IMR-90 (cell line): ENCODE measurements around the gene ALDH7A1. TPM values are rescaled to one million over a fixed set of nuclear protein-coding genes. Genes with fewer than 3 reads are reported as not detected.
"Not testable (repeated sequence)": the region's sequence is repeated elsewhere in the genome, so short reads cannot be mapped to it uniquely, and the experiment has no call there.

ENCODE experiments used
- ATAC-seq: fragments of 200-7000 bp; cut with Tn5 transposase; 2 replicates; pipeline ENCODE4 v1.9.1; 2020; ENCODE audit warnings: low read depth, mild to moderate bottlenecking, moderate library complexity
- BruUV-seq: library from RNA; stranded (reverse); fragments of 400-500 nt; replicated peaks from 2 replicates; lab custom pipeline; 2021; lab: Mats Ljungman, UMichigan
- CTCF ChIA-PET: fragments of 300-600 bp; formaldehyde crosslinking; extraction: SDS; loops from one replicate; lab custom pipeline; 2021; ENCODE audit warnings: antibody characterized with exemption; lab: Yijun Ruan, JAX
- POLR2A ChIA-PET: fragments of 300-600 bp; sonication (Branson Sonifier 250); formaldehyde crosslinking; loops from one replicate; lab custom pipeline; 2022; ENCODE audit warnings: antibody characterized with exemption; ENCODE audit not compliant: unreplicated experiment; lab: Charles Lee
- DNase-seq: peaks from one replicate; pipeline ENCODE4 v3.0.0; 2013
- H2AFZ ChIP-seq: replicated peaks from 2 replicates; pipeline ENCODE3; 2013; ENCODE audit warnings: low read length, mild to moderate bottlenecking; ENCODE audit not compliant: poor library complexity
- H2AK5ac ChIP-seq: 2 replicates; pipeline ENCODE4 v1.6.1; 2013; ENCODE audit warnings: low read depth, low read length, inconsistent platforms
- H2AK9ac ChIP-seq: replicated peaks from 2 replicates; pipeline ENCODE3; 2013; ENCODE audit warnings: mild to moderate bottlenecking, low read depth, low read length, moderate library complexity; ENCODE audit not compliant: poor library complexity
- H2BK120ac ChIP-seq: 2 replicates; pipeline ENCODE4 v1.6.1; 2013; ENCODE audit warnings: low read depth, low read length, inconsistent platforms
- H2BK15ac ChIP-seq: 3 replicates; pipeline ENCODE4 v1.6.1; 2013; ENCODE audit warnings: low read depth, low read length, inconsistent platforms
- H2BK20ac ChIP-seq: 2 replicates; pipeline ENCODE4 v1.6.1; 2013; ENCODE audit warnings: low read depth, mild to moderate bottlenecking, inconsistent platforms, low read length, moderate library complexity
- H2BK5ac ChIP-seq: 2 replicates; pipeline ENCODE4 v1.6.1; 2013; ENCODE audit warnings: mild to moderate bottlenecking, low read depth, low read length, inconsistent platforms; ENCODE audit not compliant: poor library complexity, severe bottlenecking
- H3K14ac ChIP-seq: replicated peaks from 2 replicates; pipeline ENCODE4 v1.6.1; 2013; ENCODE audit warnings: low read depth, low read length, inconsistent platforms
- H3K18ac ChIP-seq: 2 replicates; pipeline ENCODE4 v1.6.1; 2013; ENCODE audit warnings: low read depth, low read length, control low read depth
- H3K23ac ChIP-seq: 2 replicates; pipeline ENCODE4 v1.6.1; 2013; ENCODE audit warnings: low read depth, low read length, inconsistent platforms
- H3K27ac ChIP-seq: 2 replicates; pipeline ENCODE4 v1.5.1; 2013; ENCODE audit warnings: mild to moderate bottlenecking, control low read depth, low read length; ENCODE audit not compliant: insufficient read depth
- H3K27me3 ChIP-seq: 2 replicates; pipeline ENCODE4 v1.6.1; 2013; ENCODE audit warnings: low read length; ENCODE audit not compliant: control insufficient read depth, insufficient read depth
- H3K36me3 ChIP-seq: 2 replicates; pipeline ENCODE4 v1.6.1; 2013; ENCODE audit warnings: low read length, mixed read lengths; ENCODE audit not compliant: control insufficient read depth, insufficient read depth
- H3K4ac ChIP-seq: 2 replicates; pipeline ENCODE4 v1.6.1; 2013; ENCODE audit warnings: low read depth, low read length, inconsistent platforms
- H3K4me1 ChIP-seq: 2 replicates; pipeline ENCODE4 v1.6.1; 2013; ENCODE audit warnings: low read length, mixed read lengths; ENCODE audit not compliant: control insufficient read depth, insufficient read depth
- H3K4me2 ChIP-seq: 2 replicates; pipeline ENCODE4 v1.6.1; 2013; ENCODE audit warnings: low read depth, mild to moderate bottlenecking, control low read depth, low read length, moderate library complexity
- H3K4me3 ChIP-seq: 2 replicates; pipeline ENCODE4 v1.5.1; 2013; ENCODE audit warnings: low read depth, mild to moderate bottlenecking, control low read depth, low read length, moderate library complexity; ENCODE audit not compliant: insufficient read depth
- H3K56ac ChIP-seq: 2 replicates; pipeline ENCODE4 v1.6.1; 2013; ENCODE audit warnings: low read length, inconsistent platforms; ENCODE audit not compliant: insufficient read depth; ENCODE audit errors: extremely low read depth
- H3K79me1 ChIP-seq, 2 experiments: 2 replicates each; pipeline ENCODE4 v1.6.1; 2013; ENCODE audit warnings: low read length in 2 of 2, inconsistent platforms in 1 of 2, low read depth in 1 of 2
- H3K9ac ChIP-seq: 2 replicates; pipeline ENCODE4 v1.6.1; 2013; ENCODE audit warnings: low read depth, low read length, control low read depth
- H3K9me1 ChIP-seq: 2 replicates; pipeline ENCODE4 v1.6.1; 2013; ENCODE audit warnings: low read length, inconsistent platforms; ENCODE audit not compliant: insufficient read depth
- H3K9me3 ChIP-seq: 2 replicates; pipeline ENCODE4 v1.6.1; 2013; ENCODE audit warnings: low read length; ENCODE audit not compliant: control insufficient read depth, insufficient read depth
- H4K20me1 ChIP-seq: 2 replicates; pipeline ENCODE4 v1.6.1; 2013; ENCODE audit warnings: low read length, inconsistent platforms; ENCODE audit not compliant: insufficient read depth
- H4K5ac ChIP-seq: 2 replicates; pipeline ENCODE4 v1.6.1; 2013; ENCODE audit warnings: mild to moderate bottlenecking, low read depth, low read length, control low read depth
- H4K8ac ChIP-seq, 2 experiments: 2 replicates each; pipeline ENCODE4 v1.6.1; 2013; ENCODE audit warnings: low read depth in 2 of 2, low read length in 2 of 2, control low read depth in 1 of 2, inconsistent platforms in 1 of 2
- H4K91ac ChIP-seq: 2 replicates; pipeline ENCODE4 v1.6.1; 2013; ENCODE audit warnings: low read depth, low read length, inconsistent platforms; ENCODE audit not compliant: insufficient read depth
- WGBS, 2 experiments: methylation state at CpG; one replicate each; pipeline versions ENCODE4 v1.1.5 to v1.1.7; 2013; ENCODE audit warnings: missing lambda C conversion rate in 2 of 2; ENCODE audit not compliant: insufficient read length in 1 of 2; ENCODE audit errors: extremely low coverage in 2 of 2; 5-methylcytosine and 5-hydroxymethylcytosine counted together
- dilution Hi-C: fragments of 300-500 bp; cut with HindIII; formaldehyde crosslinking; loops from one replicate; pipeline ENCODE4 v1.14.3; 2018; ENCODE audit warnings: low sequenced_read_pairs; ENCODE audit not compliant: unreplicated experiment
- in situ Hi-C: fragments of 300-500 bp; cut with MboI; formaldehyde crosslinking; loops from 3 replicates; pipeline ENCODE4 v1.14.3; 2019; ENCODE audit warnings: low sequenced_read_pairs, inconsistent platforms, mixed read lengths
- intact Hi-C: fragments of 100-400 bp; cut with micrococcal nuclease; formaldehyde crosslinking; loops from 2 replicates; pipeline ENCODE4 v1.10.0; 2022
- polyA plus RNA-seq, 3 experiments: library from polyadenylated mRNA; depleted of rRNA; stranded (reverse); fragments of >200 nt; gene quantifications; 2 replicates each; pipeline ENCODE4 v1.2.3, GENCODE V29; 2012; ENCODE audit warnings: low replicate concordance in 1 of 3
- total RNA-seq: library from RNA; depleted of rRNA; stranded (reverse); fragments of >200 nt; gene quantifications from 2 replicates; pipeline ENCODE4 v1.2.3, GENCODE V29; 2012

The ALDH7A1 gene
- total and polyA plus RNA-seq, 2 of the 4 experiments (the other 2 are of a cell fraction), result 40.9 to 62.2 TPM

- 91% methylated on average over 4 of the region's 8 CpGs; no CpG with 5 or more reads in 1 of the 2 experiments for WGBS, 2 experiments
These were observed 22.6 kb upstream of the ALDH7A1 start for GRCh38 chr5:126617603-126618002.

More at GRCh38 chr5:126617603-126618002, 22.6 kb upstream of the ALDH7A1 start:
- H3K14ac ChIP-seq, H3K9me1 ChIP-seq, H3K23ac ChIP-seq, H3K9ac ChIP-seq, in situ Hi-C loops, H2AK5ac ChIP-seq, dilution Hi-C loops, H2BK15ac ChIP-seq, H2AK9ac ChIP-seq, H3K56ac ChIP-seq, H4K8ac ChIP-seq, H3K4ac ChIP-seq, CTCF ChIA-PET, H4K20me1 ChIP-seq, BruUV-seq, DNase-seq, H2BK20ac ChIP-seq, H2AFZ ChIP-seq, H4K91ac ChIP-seq, POLR2A ChIA-PET, H3K18ac ChIP-seq, H3K4me3 ChIP-seq, H2BK120ac ChIP-seq, H3K9me3 ChIP-seq, ATAC-seq, H3K4me2 ChIP-seq, H4K5ac ChIP-seq, H3K27ac ChIP-seq, H3K27me3 ChIP-seq, intact Hi-C loops, H3K4me1 ChIP-seq, H2BK5ac ChIP-seq: not testable (repeated sequence)
- peaks cover 23% of the 10 kb centered on the region for H3K36me3 ChIP-seq
- peaks cover 13 to 35% of the 10 kb centered on the region in 2 experiments; a peak in 3 of 4 replicates for H3K79me1 ChIP-seq
